GM19351 (cell line): ENCODE data around the gene FCN2.

ENCODE experiments used
- ATAC-seq: cut with Tn5 transposase; IDR thresholded peaks from one replicate; pipeline ENCODE4 v1.9.1; 2021; ENCODE audit warnings: mild to moderate bottlenecking, moderate library complexity; ENCODE audit not compliant: unreplicated experiment

Gene FCN2

GRCh38 chr9:134868751-134869553 lies 11.7 kb upstream of the FCN2 start:
- ATAC-seq, result no peak

- no peak for ATAC-seq
These were observed 10.9 kb upstream of the FCN2 start for GRCh38 chr9:134869554-134870300.

- no peak for ATAC-seq
These were observed 10.3 kb upstream of the FCN2 start for GRCh38 chr9:134870301-134870694.

- ATAC-seq, result no peak
These were observed 9.6 kb upstream of the FCN2 start for GRCh38 chr9:134870746-134871662.

GRCh38 chr9:134871697-134872340 lies 8.8 kb upstream of the FCN2 start:
- ATAC-seq, result no peak

GRCh38 chr9:134872482-134873231 lies 8.0 kb upstream of the FCN2 start:
- ATAC-seq, result no peak

GRCh38 chr9:134875371-134875770 lies 5.2 kb upstream of the FCN2 start:
- ATAC-seq, result no peak

GRCh38 chr9:134877541-134877940 lies 3.1 kb upstream of the FCN2 start:
- ATAC-seq, result no peak

- no peak for ATAC-seq
These were observed 736 bp upstream of the FCN2 start for GRCh38 chr9:134879664-134880483.

- no peak for ATAC-seq
These were observed 682 bp downstream of the FCN2 start for GRCh38 chr9:134881313-134881670.

- no peak for ATAC-seq
These were observed 1.7 kb downstream of the FCN2 start for GRCh38 chr9:134882204-134882785.

GRCh38 chr9:134883040-134883782 lies 2.6 kb downstream of the FCN2 start:
- ATAC-seq, result no peak

GRCh38 chr9:134884492-134884891 lies 3.9 kb downstream of the FCN2 start:
- no peak for ATAC-seq

- no peak for ATAC-seq
These were observed 4.5 kb downstream of the FCN2 start for GRCh38 chr9:134885001-134885678.

- no peak for ATAC-seq
These were observed 5.2 kb downstream of the FCN2 start for GRCh38 chr9:134885679-134886412.

GRCh38 chr9:134886413-134886913 lies 5.9 kb downstream of the FCN2 start:
- ATAC-seq, result no peak

GRCh38 chr9:134887219-134887618 lies 6.6 kb downstream of the FCN2 start:
- ATAC-seq, result no peak
